HG02840 (cell line): ENCODE results near the gene B4GALT1.
"Not testable (repeated sequence)": the region's sequence is repeated elsewhere in the genome, so short reads cannot be mapped to it uniquely, and the experiment has no call there.

Experiments
- ATAC-seq: cut with Tn5 transposase; IDR thresholded peaks from one replicate; pipeline ENCODE4 v1.9.1; 2021; ENCODE audit warnings: mild to moderate bottlenecking, moderate library complexity, moderate number of reproducible peaks; ENCODE audit not compliant: unreplicated experiment, low FRiP score

The B4GALT1 gene

DNA sequence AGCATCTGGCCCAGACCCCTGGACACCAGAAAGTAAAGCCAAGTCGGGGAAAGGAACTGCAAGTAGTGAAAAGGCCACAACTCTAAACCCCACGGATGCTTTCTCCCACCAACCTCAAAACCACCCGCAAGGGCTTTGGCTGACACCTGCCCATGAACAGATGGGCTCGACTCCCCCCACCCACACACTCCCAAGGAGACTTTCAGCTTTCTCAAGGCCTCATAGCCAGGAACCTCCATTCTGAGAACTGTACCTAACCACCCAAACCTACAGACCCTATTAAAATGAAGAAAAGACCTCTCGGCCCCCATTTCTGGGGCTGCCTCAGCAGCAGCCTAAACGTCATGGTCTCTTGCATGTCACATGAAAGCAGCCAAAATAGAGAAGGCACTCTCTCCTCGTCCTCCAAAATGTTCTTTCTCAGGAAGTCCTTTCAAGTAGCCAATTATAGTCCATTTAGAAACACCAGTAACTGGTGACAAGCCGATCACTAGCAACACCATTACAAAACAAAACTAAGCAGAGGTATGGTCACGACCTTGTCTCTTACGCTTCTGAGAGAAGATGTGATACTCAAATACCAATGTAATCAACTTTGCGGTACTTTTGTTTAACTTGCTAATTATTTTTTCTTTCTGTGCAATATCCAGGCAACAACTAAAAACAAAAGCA is 2.9 kb downstream of the B4GALT1 start:
- no peak for ATAC-seq

- no peak for ATAC-seq
These were observed 3.6 kb downstream of the B4GALT1 start for GRCh38 chr9:33163433-33164137.

DNA sequence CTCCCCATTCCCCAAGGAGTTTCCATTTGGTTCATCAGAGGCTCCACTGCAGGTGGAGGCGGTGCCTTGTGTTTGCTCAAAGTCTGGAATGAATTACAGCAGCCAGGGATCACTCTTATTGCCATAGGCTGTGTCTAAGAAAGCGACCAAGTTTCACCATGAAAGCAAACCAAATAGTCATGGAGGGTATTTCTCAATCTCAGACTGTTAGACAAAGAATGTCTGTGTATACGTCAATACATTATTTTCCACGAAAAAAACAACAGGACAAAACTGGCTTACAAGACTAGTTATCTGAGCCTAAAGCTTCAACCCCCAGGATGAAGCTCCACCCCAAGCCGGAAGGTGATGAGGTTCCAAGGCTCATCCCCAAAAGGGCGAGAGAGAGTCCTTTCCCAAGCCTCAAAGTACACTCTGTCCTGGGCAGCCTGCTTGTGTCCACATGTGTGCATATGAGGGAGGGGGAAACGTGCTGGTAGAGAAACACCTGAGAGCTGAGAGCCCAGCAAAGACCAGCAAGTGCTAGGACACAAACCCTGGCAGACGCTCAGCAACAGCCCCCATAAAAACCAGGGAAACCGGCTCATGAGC is 4.3 kb downstream of the B4GALT1 start:
- ATAC-seq = no peak

- ATAC-seq = no peak
These were observed 5.5 kb downstream of the B4GALT1 start for GRCh38 chr9:33161589-33162132.

- no peak for ATAC-seq
These were observed 6.0 kb downstream of the B4GALT1 start for GRCh38 chr9:33161011-33161588.

DNA sequence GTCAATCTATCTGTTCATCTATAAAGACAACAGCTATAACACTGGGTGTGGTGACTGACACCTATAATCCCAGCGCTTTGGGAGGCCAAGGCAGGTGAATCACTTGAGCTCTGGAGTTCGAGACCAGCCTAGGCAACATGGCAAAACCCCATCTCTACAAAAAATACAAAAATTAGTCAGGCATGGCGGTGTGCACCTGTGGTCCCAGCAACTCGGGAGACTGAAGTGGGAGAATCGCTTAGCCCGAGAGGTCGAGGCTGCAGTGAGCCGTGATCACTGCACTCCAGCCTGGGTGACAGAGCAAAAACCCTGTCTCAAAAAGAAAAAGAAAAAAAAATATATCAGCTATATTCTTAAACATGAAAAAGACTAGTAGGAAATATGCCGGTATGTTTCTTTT is 6.7 kb downstream of the B4GALT1 start:
- ATAC-seq = not testable (repeated sequence)

GRCh38 chr9:33159777-33160127 is 7.4 kb downstream of the B4GALT1 start:
- no peak for ATAC-seq

- ATAC-seq = no peak
These were observed 8.0 kb downstream of the B4GALT1 start for GRCh38 chr9:33158843-33159776.

DNA sequence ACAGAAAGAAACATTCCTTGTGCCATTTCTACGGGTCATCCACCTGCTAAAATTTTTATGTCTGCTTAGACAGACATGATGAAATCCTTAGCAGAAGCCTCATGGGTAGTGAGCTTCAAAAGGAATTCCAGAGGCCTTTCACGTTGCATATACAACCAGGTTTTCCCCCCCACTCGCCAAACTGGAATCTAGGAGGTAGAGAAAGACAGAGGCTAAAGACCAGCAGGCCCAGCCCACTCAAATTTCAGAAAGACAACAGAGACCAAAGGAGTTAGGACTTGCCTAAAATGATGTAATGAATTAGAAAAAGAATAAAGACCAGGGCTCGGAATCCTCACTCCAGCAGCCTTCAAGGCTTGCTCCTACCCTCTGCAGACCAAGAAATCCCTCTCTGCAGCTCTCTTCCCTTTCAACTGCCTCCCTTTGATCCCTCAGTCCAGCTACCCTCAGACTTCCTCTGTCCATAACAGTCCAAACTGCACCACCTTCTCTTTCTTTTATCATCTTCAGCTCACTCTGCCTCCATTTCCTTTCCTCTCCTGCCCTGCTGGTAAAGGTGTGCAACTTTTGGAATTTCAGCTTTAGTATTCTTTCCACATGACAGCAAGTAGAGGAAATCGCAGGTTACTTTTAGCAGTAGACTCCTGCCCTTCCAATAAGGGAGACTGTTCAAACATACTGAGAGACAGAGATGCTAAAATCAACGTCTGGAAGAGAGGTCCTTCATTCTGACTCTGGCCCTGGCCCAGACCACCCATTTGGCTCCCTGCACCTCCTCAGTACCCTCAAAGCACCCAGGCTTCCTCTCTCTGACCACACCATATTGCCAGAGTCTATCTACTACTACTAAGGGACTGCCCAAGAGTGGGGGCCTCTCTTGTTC is 8.9 kb downstream of the B4GALT1 start:
- no peak for ATAC-seq

DNA sequence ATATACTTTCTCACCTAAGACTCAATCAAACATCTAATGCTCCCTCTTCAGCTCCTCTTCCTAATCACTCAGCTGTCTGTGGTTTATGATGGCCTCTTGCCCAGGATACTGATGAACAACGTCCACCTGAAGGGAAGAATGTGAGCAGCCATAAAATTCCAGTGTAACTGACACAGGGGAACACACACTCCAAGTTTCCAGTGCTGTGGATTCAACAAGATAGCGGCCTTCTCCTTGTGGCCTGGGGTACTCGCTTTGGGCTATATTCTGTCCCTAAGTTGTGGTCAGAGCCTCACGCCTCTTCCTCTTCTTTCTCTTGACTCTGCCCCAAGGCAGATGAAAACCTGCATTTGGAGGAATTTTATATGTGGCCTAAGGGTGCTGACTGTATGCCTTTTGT is 11.7 kb downstream of the B4GALT1 start:
- no peak for ATAC-seq

DNA sequence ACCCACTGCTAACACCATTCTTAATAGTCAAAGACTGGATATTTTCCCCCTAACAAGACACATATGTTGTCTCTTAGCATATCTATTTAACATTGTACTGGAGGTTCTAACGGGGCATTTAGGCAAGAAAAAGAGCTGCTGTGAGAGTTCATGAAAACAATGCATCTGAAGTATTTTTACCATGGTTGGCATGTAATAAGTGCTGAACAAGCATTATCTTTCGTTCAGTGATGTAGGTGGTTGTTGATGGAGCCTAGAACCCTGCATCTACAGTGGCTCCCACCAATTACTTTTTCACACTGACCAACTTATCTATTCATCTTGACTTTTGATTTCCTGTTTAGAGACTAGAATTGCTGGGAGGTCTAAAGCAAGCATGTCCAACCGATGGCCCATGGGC is 12.8 kb downstream of the B4GALT1 start:
- ATAC-seq = no peak

DNA sequence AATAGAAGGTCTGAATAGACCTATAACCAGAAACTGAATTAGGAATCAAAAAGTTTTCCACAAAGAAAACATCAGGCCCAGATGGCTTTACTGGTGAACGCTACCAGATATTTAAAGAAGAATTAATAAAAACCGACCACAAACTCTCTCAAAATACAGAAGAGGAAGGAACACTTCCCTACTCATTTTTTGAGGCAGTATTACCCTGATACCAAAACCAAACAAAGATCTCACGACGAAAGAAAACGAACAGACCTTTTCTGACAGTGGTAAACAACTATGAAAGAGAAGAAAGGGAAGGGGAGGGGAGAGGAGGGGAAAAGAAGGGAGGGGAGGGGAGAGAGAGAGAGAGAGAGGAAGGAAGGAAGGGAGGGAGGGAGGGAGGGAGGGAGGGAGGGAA is 13.5 kb downstream of the B4GALT1 start:
- no peak for ATAC-seq

- no peak for ATAC-seq
These were observed 14.1 kb downstream of the B4GALT1 start for GRCh38 chr9:33153001-33153400.

GRCh38 chr9:33151601-33152000 is 15.5 kb downstream of the B4GALT1 start:
- ATAC-seq = no peak

DNA sequence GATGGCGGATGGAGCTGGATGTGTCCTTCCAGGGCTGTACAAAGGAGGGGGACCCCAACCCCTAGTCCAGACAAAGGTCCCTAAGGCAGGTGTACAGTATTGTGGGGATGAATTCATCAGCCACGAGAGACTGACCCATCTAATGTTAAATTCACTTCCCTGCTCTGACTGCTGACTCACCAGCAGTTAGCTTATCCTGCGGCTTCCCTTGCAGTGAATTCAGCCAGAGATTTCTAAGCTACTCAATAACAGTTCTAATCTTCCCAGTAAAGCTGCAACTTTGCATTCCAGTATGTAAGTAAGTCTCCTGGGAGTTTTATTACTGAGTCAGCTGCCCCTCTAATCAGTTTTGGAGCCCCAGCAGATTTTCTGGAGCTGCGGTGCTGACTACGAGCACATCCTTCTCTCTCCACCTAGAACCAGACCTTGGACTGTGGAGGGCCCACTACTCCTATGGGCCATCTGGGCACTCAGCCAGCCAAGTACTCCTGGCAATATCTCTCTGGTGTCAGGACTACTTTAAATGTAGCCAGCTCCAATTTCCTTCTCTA is 16.1 kb downstream of the B4GALT1 start:
- ATAC-seq = no peak

- ATAC-seq = no peak
These were observed 18.6 kb downstream of the B4GALT1 start for GRCh38 chr9:33148367-33149014.

- no peak for ATAC-seq
These were observed 19.5 kb downstream of the B4GALT1 start for GRCh38 chr9:33147416-33148169.

- no peak for ATAC-seq
These were observed 20.8 kb downstream of the B4GALT1 start for GRCh38 chr9:33146298-33146697.
